Activated effector memory CD4-positive, alpha-beta T cell treated with anti-CD3 and anti-CD28 coated beads, Interleukin-2, amount 50 U/mL, for 16 hours (primary cell): ENCODE results near the gene DUSP28.
A peak's percentile ranks its signal among the peaks of the same experiment; 100 is the strongest.
"Not testable (repeated sequence)": the region's sequence is repeated elsewhere in the genome, so short reads cannot be mapped to it uniquely, and the experiment has no call there.

Experiments used
- DNase-seq: peaks from one replicate; pipeline ENCODE4 v3.0.0-alpha.2; 2020

Gene DUSP28

DNA sequence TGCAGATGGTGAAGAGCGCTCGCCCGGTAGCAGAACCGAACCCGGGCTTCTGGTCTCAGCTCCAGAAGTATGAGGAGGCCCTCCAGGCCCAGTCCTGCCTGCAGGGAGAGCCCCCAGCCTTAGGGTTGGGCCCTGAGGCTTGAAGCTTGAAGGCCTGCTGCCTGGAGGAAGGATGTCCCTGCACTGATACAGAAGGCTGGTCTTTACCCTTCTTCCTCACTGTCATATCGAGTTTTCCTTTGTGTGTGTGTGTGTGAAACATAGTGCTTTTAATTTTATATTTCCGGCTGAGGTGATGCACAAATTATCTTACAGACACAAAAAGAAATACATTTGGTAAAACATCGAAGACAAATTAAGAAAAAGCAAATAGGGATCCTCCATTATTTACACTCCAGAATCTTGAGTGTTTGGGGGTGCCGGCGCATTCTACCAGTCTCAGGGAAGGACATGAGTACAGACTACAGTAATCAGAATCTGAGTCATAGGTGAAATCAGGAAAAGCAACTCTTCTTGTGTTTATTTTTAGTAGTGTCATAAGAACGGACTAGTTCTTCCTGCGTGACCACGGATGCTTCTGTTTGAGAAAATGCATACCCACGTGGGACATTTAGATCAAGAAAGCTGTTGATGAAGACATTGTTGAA, 1.3 kb downstream of the DUSP28 start:
- DNase-seq, result peak; percentile 70

DNA sequence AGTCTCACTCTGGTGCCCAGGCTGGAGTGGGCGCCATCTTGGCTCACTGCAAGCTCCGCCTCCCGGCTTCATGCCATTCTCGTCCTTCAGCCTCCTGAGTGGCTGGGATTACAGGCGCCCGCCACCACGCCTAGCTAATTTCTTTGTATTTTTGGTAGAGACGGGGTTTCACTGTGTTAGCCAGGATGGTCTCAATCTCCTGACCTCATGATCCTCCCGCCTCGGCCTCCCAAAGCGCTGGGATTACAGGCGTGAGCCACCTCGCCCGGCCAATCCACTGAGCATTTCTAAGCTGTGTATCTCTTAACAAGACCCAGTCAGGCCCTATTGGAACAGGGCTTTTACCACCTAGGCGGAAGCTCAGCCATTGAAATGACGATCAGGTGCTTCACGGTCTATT, 3.1 kb downstream of the DUSP28 start:
- not testable (repeated sequence) for DNase-seq

DNA sequence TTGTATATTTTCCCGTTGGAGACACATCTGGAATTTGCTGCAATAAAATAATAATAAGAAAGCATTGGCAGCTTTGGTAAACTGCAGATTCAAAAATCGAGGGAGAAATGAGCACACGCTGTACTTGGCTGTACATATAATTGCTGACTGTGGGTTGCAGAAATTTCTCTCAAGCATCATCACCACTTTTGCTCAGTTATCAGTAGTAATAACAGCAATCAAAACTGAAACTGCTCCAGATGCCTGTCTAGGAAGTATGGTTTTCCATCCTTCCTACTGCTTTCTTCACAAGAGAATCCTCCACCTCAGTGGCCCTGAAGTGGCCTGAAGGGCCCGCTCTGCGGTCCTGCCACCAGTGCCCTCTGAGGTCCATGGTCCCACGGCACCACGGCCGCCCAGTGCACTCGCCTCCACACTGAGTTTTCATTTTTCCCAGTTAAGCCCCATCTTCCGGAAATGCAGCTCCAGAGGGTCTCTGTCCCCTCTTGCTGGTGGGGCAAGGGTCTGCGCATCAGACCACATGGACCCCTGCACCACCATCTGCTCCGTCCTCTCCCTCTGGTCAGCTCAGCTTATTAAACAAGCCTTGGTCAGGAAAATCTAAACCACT, 3.9 kb downstream of the DUSP28 start:
- no peak for DNase-seq

DNA sequence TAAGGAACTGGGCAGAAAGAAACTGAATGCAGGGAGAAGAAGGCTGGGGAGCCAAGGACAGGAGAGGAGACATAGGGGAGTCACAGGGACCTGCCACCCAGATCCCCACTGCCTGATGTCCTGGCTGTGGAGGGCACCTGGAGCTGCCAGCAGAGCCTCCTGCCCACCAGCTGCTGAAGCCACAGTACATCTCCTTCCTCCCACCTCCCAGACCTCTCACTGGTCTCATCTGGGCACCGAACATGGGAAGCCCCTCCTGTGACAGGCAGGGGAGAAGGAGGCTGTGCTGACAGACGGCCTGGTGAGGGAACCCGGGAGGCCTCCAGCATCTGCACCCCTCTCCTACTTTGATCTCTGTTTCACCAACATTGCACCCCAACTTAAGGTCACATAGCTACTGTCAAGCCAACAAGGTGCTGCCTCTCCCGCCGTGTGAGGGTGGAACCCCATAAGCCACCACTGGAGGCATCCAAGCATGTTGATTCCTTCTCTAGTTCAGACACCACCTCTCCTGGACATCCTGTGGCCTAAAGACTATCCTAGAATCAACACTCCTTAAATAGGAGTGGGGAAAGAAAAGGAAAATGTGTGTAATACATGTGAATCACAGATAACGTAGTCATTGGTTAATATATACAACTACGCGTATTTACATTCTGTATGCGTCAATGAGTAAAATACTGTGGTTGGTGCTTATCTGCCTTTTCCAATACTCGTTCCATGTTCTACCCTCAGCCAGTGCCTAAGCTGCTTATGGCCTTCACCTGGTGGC, 4.6 kb downstream of the DUSP28 start:
- DNase-seq, result peak; percentile 76

DNA sequence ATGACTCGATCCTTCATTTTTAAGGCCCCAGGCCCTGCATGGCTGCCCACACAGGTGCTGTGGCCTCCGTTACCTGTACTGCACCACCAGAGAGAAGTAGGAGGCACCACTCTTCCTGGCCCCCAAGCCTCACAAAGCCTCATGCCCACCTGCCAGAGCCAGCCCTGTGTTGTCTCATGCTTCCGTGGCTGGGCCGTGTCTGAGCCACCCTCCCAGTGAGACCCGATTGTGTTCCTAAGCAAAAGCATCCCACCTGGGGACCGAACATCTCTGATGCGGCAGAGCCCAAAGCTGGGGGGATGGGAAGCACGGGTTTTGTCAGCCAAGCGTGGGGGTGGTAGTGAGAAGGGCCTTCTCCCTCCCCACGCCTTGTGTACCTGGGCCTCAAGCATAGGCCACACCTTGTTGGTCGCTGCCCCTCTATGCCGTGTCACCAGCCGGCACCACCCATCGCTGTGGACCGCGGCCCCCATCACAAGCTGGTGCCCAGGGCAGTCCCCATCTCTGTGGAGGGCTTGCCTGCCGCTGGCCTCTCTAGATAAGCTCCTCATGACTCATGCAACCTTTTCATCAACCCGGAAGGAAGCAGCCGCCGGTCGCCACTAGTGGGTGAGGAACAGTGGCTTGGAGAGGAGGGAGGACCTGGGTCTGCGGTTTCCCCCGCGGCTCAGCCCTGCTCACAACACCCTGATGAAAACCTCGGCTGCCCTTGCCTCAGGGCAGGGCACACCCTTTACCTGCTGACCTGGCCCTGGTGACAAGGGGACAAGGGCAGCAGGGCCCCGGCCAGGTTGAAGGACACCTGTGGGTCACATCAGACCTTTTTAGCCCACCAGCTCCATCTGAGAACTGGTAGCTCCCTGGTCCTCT, 5.4 kb downstream of the DUSP28 start:
- peak; percentile 96 for DNase-seq

DNA sequence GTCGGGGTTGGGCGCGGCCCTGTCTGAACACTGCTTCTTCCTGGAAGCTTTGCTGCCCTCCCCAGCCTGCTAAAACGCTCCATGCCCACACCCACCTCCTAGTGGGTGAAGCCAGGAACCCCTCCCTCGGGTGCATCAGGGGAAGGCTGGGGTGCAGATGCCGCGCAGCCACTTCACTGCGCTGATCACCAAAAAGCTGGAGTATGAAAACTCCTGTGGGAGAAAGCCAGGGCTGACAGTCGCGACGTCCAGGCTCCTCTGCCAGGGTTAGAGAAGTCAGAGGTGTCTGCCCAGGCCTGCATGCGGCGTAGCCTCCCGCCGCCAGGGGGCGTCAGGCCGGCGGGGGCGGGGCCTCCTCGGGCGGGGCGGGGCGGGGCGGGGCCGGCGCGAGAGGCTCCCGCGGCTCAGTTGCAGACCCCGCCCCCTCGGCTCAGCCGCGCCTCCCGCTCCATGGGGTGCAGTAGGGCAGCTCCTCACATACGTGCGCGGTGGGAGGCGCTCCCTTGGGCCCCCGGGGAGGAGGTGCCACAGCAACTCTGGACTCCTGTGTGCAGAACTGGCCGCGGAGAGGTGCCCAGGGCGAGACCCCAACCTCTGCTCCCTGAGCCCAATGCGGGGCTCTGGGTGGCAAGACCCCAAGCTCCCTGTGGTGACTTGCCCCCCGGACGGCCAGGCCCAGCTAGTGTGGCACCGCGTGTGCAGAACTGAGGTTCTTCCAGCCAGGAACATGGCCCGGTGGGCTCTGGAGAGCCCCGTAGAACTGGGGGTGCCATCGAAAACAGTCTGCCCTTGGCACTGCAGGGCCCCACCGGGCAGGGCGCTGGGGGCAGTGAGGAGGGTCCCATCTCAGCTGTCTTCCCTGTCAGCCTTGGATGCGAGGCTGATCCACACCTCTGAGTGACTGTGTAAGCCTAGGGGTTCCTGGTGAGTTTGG, 6.3 kb downstream of the DUSP28 start:
- DNase-seq, result peak; percentile 98

DNA sequence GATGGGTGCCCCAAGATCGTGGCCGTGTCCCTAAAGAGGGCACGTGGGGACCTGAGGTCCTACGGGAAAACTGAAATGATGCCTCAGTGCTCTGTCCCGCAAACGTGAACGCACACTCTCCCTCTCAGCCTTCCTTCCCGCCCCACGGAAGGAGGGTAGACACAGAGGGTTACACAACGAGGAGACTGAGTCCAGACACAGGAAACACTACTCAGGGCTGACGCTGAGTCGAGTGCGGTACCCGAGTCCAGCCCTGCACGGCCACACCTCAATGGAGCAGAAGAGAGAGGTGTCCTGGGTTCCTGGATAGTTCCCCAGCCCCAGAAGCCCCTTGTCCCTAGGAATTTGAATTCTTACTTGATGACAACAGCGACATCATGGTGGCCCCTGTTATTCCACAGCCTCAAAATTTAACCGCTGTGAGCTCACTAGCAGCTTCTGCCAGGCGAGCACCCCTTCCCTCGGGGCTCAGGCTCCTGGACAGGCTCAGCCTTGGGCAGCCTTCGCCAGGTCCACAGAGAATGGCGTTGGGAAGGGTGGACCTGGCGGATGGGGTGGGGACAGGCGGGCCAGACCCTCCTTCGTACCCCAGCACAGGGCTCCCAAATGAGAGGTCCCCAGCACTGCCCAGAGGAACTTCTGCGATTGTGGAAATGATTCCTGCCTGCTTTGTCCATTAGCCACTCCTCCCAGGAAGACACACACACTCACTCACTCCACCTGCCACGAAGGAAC, 7.1 kb downstream of the DUSP28 start:
- peak; percentile 78 for DNase-seq

DNA sequence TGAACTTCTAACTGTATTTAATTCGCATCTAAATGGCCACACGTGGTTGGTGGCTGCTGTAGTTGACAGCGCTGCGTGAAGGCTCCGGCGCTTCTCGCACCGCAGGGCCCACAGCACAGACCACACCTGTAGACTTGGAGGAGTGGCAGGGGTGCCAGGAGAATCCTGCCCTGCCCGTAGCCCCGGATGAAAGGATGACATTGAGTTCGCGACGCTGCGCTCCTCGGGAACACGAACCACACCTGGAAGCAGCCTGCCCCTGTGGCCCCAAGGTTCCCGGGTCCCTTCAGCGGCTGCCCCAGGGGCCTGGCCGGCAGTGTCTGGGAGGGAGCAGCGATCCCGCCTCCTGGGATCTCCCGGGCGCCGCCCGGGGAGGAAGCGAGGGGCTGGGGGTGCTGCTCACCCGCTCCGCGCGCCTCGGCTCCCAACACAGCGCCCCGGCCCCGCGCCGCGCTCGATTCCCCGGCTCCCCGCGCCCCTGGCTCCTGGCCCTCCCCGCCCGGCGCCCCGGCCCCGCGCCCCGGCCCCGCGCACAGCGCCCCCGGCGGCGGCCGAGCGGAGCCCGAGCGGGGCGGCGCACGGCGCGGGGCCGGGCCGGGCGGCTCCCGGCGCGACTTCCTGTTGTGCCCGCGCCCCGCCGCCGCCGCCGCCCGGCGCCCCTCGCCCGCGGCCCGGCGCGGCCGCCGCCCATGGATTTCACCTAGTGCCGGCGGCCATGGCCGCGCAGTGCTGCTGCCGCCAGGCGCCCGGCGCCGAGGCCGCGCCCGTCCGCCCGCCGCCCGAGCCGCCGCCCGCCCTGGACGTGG, 7.9 kb downstream of the DUSP28 start, which contains the start of gene RNPEPL1:
TSS of gene RNPEPL1 (plus strand) at position 613 of the 806 bp plus-strand sequence. CDS start at position 716, 103 bp downstream.
- DNase-seq, result peak; percentile 87

DNA sequence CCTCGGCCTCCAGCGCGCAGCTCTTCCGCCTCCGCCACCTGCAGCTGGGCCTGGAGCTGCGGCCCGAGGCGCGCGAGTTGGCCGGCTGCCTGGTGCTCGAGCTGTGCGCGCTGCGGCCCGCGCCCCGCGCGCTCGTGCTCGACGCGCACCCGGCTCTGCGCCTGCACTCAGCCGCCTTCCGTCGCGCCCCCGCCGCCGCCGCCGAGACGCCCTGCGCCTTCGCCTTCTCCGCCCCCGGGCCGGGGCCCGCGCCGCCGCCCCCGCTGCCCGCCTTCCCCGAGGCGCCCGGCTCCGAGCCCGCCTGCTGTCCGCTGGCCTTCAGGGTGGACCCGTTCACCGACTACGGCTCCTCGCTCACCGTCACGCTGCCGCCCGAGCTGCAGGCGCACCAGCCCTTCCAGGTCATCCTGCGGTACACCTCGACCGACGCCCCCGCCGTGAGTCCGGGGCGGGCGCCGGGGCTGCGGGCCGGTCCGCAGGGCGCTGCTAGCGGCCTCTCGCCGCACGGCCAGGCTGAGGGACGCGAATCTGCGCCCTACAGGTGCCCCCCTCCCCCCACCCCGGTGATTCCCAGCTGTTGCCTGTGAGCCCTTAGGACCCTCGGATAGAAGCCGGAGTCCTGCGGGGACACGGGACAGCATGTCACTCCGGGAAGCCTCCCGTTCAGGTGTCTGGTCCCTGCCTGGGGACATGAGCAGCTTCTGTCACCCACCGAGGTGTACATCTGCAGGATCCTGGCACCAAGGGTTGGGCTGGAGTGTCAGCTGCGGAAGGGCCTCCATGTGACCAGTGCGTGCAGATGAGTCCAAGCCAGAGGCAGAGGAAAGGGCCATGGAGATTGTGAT, 8.7 kb downstream of the DUSP28 start:
- peak; percentile 82 for DNase-seq

DNA sequence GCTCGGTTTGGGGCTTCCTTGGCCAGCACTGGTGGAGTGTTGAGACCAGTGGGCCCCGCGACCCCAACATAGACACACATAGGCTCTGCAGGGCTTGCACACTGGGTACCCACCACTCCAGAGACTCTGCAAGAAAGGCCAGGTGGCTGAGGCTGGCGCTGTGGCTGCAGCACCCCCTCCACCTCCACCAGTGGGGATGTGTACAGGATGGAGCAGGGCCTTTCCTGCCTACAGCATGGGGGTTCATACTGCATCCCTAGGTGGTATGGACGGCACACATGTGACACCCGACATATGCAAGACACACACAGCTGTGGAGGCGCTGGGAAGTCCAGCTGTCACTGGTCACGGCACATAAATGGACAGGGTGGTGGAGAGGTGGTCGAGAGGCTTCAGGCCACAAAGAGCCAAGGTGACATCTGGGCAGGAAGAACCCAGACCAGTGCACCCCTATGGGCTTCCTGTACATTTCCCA, 9.4 kb downstream of the DUSP28 start:
- DNase-seq, result peak; percentile 67

DNA sequence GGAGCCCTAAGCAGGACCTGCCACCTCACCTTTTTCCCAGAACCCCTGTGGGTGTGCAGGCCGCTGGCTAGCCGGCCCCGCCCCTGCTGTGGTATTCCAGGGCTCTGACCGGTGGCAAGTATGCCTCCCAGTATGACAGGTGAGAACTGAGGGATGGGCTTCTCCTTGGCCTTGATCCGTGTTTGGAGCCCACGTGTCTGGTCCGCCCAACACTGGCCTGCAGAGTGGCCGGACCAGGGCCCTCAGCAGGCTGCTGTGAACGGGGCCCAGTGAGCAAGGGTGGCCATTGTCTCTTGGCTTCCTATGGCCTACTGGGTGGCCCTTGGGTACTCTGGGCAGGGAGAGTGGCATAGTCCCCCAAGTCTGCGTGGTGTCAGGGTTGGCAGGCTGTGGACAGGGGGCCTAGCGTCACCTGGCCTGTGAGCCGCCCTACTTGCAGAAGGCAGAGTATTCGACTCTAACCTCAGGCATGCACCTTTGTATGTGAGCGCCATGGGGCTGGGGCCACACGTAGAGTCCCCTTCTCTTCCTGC, 9.9 kb downstream of the DUSP28 start:
- DNase-seq, result peak; percentile 63

DNA sequence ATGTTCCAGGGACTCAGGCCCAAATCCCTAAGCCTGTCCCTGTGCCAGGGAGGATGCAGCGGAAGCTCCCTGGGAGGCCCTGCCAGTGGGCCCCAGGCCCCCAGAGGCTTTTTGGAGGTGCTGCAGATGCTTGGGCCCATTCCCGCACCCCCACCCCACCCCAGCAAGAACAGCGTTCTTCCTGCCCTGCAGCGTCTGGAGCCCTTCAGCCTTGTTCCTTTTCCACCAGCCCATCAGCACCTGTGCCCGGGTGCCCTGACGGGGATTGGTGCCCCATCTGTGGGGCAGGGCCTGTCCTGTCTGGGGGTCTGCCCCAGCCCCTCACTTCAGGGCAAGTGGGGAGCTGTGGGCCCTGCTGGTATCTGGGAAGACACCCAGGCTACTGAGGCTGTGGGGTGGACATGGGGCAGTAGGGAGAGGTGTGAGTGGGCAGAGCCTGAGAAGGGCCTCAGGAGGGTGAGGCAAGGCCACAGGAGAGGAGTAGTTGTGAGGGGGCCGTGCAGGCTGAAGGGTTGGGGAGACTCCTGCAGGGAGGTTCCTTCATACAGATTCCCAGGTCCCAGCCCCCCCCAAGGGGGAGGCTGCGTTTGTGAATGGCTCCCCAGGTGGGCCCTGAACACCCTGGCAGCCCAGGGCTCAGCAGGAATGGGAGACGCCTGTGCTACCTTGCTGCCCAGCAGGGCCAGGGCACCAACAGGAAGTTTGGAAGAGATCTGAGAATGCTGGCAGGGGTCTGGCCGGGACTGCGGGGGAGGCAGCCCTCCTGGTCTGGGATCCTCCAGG, 10.6 kb downstream of the DUSP28 start:
- peak; percentile 61 for DNase-seq

DNA sequence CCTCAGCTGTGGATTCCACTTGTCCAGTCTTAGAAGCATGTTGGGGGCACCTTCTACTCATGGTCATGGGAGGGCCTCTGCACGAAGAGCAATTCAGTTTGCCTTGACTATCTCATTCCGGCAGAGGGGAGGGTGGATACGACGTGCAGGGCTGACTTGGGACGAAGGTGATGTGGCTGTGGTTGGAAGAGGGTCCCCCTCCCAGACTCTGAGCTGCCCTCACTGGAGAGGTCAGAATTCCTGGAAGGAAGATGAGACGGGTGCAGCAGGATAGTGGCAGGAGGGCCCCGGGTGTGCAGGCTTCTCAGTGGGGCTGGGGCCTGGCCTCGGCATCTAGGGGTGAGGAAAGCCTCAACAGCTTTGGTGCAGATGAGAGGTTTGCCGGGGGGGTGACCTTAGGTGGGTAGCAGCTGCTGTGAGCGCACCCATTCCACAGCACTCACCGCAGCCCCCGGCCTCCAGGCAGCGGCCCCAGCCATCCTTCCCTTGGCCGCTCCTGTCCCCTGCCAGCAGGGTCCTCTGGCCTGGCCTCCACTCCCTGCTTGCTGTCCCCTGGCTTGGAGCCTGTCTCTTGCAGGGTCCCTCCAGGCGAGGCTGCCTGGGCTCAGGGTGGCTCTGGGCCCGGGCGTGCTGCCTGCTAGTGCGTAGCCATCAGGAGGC, 11.3 kb downstream of the DUSP28 start:
- DNase-seq, result peak; percentile 60

DNA sequence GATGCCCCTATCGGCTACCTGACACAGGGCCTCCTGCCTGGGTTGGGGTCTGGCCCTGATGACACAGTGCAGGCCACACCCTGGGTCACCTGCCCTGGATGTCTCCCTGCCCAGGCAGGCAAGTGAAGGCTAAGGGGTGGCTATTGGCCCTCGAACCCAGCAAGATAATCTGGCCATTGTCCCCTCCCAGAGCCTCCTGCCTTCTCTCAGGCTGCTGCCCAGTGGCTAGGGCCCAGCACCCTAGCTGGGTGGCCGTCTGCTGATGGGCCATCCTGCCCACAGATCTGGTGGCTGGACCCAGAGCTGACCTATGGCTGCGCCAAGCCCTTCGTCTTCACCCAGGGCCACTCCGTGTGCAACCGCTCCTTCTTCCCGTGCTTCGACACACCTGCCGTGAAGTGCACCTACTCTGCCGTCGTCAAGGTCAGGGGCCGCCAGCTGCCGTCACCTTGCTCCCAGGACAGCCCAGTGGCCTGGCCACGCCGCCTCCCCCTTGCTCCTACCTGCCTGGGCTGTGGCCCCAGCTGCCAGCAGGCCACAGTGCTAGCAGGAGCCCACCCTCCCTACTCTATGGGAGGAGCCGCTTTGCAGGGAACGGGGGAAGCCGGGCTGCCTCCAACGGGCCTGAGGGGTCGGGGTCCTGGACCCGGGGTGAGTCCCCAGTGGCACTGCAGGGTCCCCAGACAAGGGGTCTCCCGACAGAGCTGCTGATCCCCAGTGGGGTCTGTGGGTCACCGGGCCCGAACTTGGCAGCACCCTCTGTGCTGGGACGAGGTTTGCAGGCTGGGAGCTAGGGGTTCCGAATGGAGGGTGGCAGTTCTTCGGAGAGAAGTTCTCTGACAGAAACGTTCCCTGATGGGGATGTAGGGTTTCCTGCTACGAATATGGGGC, 12.2 kb downstream of the DUSP28 start:
- peak; percentile 60 for DNase-seq

DNA sequence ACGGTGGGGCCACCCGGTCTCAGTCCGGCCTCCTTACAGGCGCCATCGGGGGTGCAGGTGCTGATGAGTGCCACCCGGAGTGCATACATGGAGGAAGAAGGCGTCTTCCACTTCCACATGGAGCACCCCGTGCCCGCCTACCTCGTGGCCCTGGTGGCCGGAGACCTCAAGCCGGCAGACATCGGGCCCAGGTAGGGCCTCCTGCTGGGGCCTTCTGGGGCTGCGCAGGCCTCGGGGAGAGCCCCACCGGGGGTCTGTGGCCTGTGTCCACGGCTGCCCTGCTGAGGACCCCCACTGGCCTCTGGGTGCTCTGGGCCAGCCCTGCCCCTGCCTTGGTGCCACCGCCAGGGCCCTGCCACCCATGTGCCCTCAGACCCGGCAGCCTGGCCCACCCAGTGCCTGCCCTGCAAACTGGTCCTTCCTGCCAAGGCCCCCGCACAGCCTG, 12.9 kb downstream of the DUSP28 start:
- DNase-seq, result no peak
